Measurements from ENCODE around the gene FBXL15.

FBXL15 gene

GRCh38 chr10:102407425-102408130, 13.1 kb upstream of the FBXL15 start:
- WGBS (ENCODE audit: extremely low coverage, insufficient coverage, insufficient read length) = no CpG with 5 or more reads among the region's 13 CpGs
- Histone ChIP-seq H3K23ac (ENCODE audit: low read length) (no peak overlapping the region), H4K8ac (ENCODE audit: low read depth, low read length) (no peak overlapping the region), H3K9ac (ENCODE audit: low read length) (no peak overlapping the region), H2BK12ac (ENCODE audit: low read length) (no peak overlapping the region), H3K4me1 (ENCODE audit: control insufficient read depth in 1 of 2, insufficient read depth in 2 of 2, low read length in 2 of 2) (peaks cover 6 to 13% of the 10 kb centered on the region in 2 experiments), H4K91ac (ENCODE audit: low read depth, low read length) (no peak overlapping the region), H4K12ac (ENCODE audit: low read depth, low read length) (no peak overlapping the region), H2BK5ac (ENCODE audit: low read depth, low read length, poor library complexity) (no peak overlapping the region), H3K27ac (ENCODE audit: low read depth, low read length) (no peak overlapping the region), H3K4me3 (ENCODE audit: low read depth, low read length) (no peak overlapping the region), H2BK120ac (ENCODE audit: insufficient read depth, low read length, poor library complexity) (no peak overlapping the region), H3K79me2 (ENCODE audit: control insufficient read depth, insufficient read depth, low read length, poor library complexity) (no peaks in the 10 kb centered on the region), H3K27me3 (ENCODE audit: insufficient read depth, low read length) (peaks cover 46% of the 10 kb centered on the region), H2AK5ac (ENCODE audit: low read length) (no peak overlapping the region), H3K4ac (ENCODE audit: low read depth, low read length) (no peak overlapping the region), H3K4me2 (ENCODE audit: low read length) (no peak overlapping the region), H3K18ac (ENCODE audit: low read length) (no peak overlapping the region), H3K79me1 (ENCODE audit: low read length) (no peaks in the 10 kb centered on the region), H3K14ac (ENCODE audit: low read length) (no peak overlapping the region), H3K9me3 (ENCODE audit: insufficient read depth, low read depth, low read length) (peaks cover 6% of the 10 kb centered on the region), H2AFZ (ENCODE audit: insufficient read depth, low read length, poor library complexity) (no peak overlapping the region), H3K36me3 (ENCODE audit: control insufficient read depth in 1 of 2, insufficient read depth in 2 of 2, low read length in 2 of 2) (no peaks in the 10 kb centered on the region)
- DNase-seq = no peak

GRCh38 chr10:102408131-102408727, 12.4 kb upstream of the FBXL15 start:
- Histone ChIP-seq H2AFZ (ENCODE audit: insufficient read depth, low read length, poor library complexity) (no peak overlapping the region), H3K4ac (ENCODE audit: low read depth, low read length) (no peak overlapping the region), H3K23ac (ENCODE audit: low read length) (no peak overlapping the region), H3K9ac (ENCODE audit: low read length) (no peak overlapping the region), H2BK5ac (ENCODE audit: low read depth, low read length, poor library complexity) (no peak overlapping the region), H3K79me2 (ENCODE audit: control insufficient read depth, insufficient read depth, low read length, poor library complexity) (no peaks in the 10 kb centered on the region), H4K91ac (ENCODE audit: low read depth, low read length) (no peak overlapping the region), H3K27ac (ENCODE audit: low read depth, low read length) (no peak overlapping the region), H3K14ac (ENCODE audit: low read length) (no peak overlapping the region), H2AK5ac (ENCODE audit: low read length) (no peak overlapping the region), H4K12ac (ENCODE audit: low read depth, low read length) (no peak overlapping the region), H3K4me3 (ENCODE audit: low read depth, low read length) (no peak overlapping the region), H3K18ac (ENCODE audit: low read length) (no peak overlapping the region), H3K4me2 (ENCODE audit: low read length) (peak overlapping the region; percentile 74), H2BK120ac (ENCODE audit: insufficient read depth, low read length, poor library complexity) (no peak overlapping the region), H3K4me1 (ENCODE audit: control insufficient read depth in 1 of 2, insufficient read depth in 2 of 2, low read length in 2 of 2) (peaks cover 4 to 13% of the 10 kb centered on the region in 2 experiments), H4K8ac (ENCODE audit: low read depth, low read length) (no peak overlapping the region), H3K9me3 (ENCODE audit: insufficient read depth, low read depth, low read length) (peaks cover 6% of the 10 kb centered on the region), H2BK12ac (ENCODE audit: low read length) (no peak overlapping the region), H3K36me3 (ENCODE audit: control insufficient read depth in 1 of 2, insufficient read depth in 2 of 2, low read length in 2 of 2) (no peaks in the 10 kb centered on the region), H3K79me1 (ENCODE audit: low read length) (no peaks in the 10 kb centered on the region), H3K27me3 (ENCODE audit: insufficient read depth, low read length) (peaks cover 46% of the 10 kb centered on the region)
- no CpG with 5 or more reads among the region's 14 CpGs for WGBS (ENCODE audit: extremely low coverage, insufficient coverage, insufficient read length)
- no peak for DNase-seq

- Histone ChIP-seq H4K91ac (ENCODE audit: low read depth, low read length) (no peak overlapping the region), H2AK5ac (ENCODE audit: low read length) (no peak overlapping the region), H2BK5ac (ENCODE audit: low read depth, low read length, poor library complexity) (no peak overlapping the region), H2BK120ac (ENCODE audit: insufficient read depth, low read length, poor library complexity) (no peak overlapping the region), H2BK12ac (ENCODE audit: low read length) (no peak overlapping the region), H3K4ac (ENCODE audit: low read depth, low read length) (no peak overlapping the region), H3K79me2 (ENCODE audit: control insufficient read depth, insufficient read depth, low read length, poor library complexity) (no peaks in the 10 kb centered on the region), H3K4me1 (ENCODE audit: control insufficient read depth in 1 of 2, insufficient read depth in 2 of 2, low read length in 2 of 2) (peaks cover 4 to 13% of the 10 kb centered on the region in 2 experiments), H3K4me2 (ENCODE audit: low read length) (peak overlapping the region; percentile 74), H3K27me3 (ENCODE audit: insufficient read depth, low read length) (peaks cover 46% of the 10 kb centered on the region), H3K9ac (ENCODE audit: low read length) (no peak overlapping the region), H2AFZ (ENCODE audit: insufficient read depth, low read length, poor library complexity) (peak overlapping the region; percentile 69), H3K18ac (ENCODE audit: low read length) (no peak overlapping the region), H3K79me1 (ENCODE audit: low read length) (no peaks in the 10 kb centered on the region), H3K36me3 (ENCODE audit: control insufficient read depth in 1 of 2, insufficient read depth in 2 of 2, low read length in 2 of 2) (no peaks in the 10 kb centered on the region), H3K23ac (ENCODE audit: low read length) (no peak overlapping the region), H3K4me3 (ENCODE audit: low read depth, low read length) (peak overlapping the region; percentile 60), H4K8ac (ENCODE audit: low read depth, low read length) (no peak overlapping the region), H3K14ac (ENCODE audit: low read length) (no peak overlapping the region), H4K12ac (ENCODE audit: low read depth, low read length) (no peak overlapping the region), H3K9me3 (ENCODE audit: insufficient read depth, low read depth, low read length) (peaks cover 6% of the 10 kb centered on the region), H3K27ac (ENCODE audit: low read depth, low read length) (no peak overlapping the region)
- no CpG with 5 or more reads among the region's 103 CpGs for WGBS (ENCODE audit: extremely low coverage, insufficient coverage, insufficient read length)
- DNase-seq = peak in 1 of 2 donors; percentile 44
These were observed 11.7 kb upstream of the FBXL15 start for GRCh38 chr10:102408728-102409603.

- Histone ChIP-seq H3K4me1 (ENCODE audit: control insufficient read depth in 1 of 2, insufficient read depth in 2 of 2, low read length in 2 of 2) (peaks cover 4 to 13% of the 10 kb centered on the region in 2 experiments), H3K79me1 (ENCODE audit: low read length) (no peaks in the 10 kb centered on the region), H3K27ac (ENCODE audit: low read depth, low read length) (no peak overlapping the region), H2BK12ac (ENCODE audit: low read length) (no peak overlapping the region), H3K36me3 (ENCODE audit: control insufficient read depth in 1 of 2, insufficient read depth in 2 of 2, low read length in 2 of 2) (no peaks in the 10 kb centered on the region), H3K9ac (ENCODE audit: low read length) (no peak overlapping the region), H3K79me2 (ENCODE audit: control insufficient read depth, insufficient read depth, low read length, poor library complexity) (no peaks in the 10 kb centered on the region), H3K4me3 (ENCODE audit: low read depth, low read length) (no peak overlapping the region), H3K23ac (ENCODE audit: low read length) (no peak overlapping the region), H3K14ac (ENCODE audit: low read length) (no peak overlapping the region), H2AK5ac (ENCODE audit: low read length) (no peak overlapping the region), H4K91ac (ENCODE audit: low read depth, low read length) (no peak overlapping the region), H4K12ac (ENCODE audit: low read depth, low read length) (no peak overlapping the region), H3K18ac (ENCODE audit: low read length) (no peak overlapping the region), H3K27me3 (ENCODE audit: insufficient read depth, low read length) (peaks cover 46% of the 10 kb centered on the region), H3K9me3 (ENCODE audit: insufficient read depth, low read depth, low read length) (peaks cover 9% of the 10 kb centered on the region), H3K4ac (ENCODE audit: low read depth, low read length) (no peak overlapping the region), H2AFZ (ENCODE audit: insufficient read depth, low read length, poor library complexity) (no peak overlapping the region), H3K4me2 (ENCODE audit: low read length) (peak overlapping the region; percentile 74), H2BK5ac (ENCODE audit: low read depth, low read length, poor library complexity) (no peak overlapping the region), H2BK120ac (ENCODE audit: insufficient read depth, low read length, poor library complexity) (no peak overlapping the region), H4K8ac (ENCODE audit: low read depth, low read length) (no peak overlapping the region)
- no CpG with 5 or more reads among the region's 24 CpGs for WGBS (ENCODE audit: extremely low coverage, insufficient coverage, insufficient read length)
- DNase-seq = peak in 1 of 2 donors; percentile 46
These were observed 10.8 kb upstream of the FBXL15 start for GRCh38 chr10:102409604-102410428.

Measured in trophoblast cell (in vitro differentiated cells and primary cell).